ENCODE data around the gene HDLBP.

- TF ChIP-seq CTCF (IDR thresholded peaks at IDR 0.05), result no peak
- no peak for TF ChIP-seq POLR2A (IDR thresholded peaks at IDR 0.05)
Observed at GRCh38 chr2:241183221-241183620, 132.3 kb downstream of the HDLBP start.

Measured in upper lobe of left lung (tissue), 4 donors.